NCI-H187 (cell line): ENCODE results near the gene COA3.
"Not testable (repeated sequence)": the region's sequence is repeated elsewhere in the genome, so short reads cannot be mapped to it uniquely, and the experiment has no call there.

Experiments used
- DNase-seq, 2 experiments: peaks; one replicate each; lab custom pipeline; 2025; lab: John Stamatoyannopoulos, UW

Gene COA3

DNA sequence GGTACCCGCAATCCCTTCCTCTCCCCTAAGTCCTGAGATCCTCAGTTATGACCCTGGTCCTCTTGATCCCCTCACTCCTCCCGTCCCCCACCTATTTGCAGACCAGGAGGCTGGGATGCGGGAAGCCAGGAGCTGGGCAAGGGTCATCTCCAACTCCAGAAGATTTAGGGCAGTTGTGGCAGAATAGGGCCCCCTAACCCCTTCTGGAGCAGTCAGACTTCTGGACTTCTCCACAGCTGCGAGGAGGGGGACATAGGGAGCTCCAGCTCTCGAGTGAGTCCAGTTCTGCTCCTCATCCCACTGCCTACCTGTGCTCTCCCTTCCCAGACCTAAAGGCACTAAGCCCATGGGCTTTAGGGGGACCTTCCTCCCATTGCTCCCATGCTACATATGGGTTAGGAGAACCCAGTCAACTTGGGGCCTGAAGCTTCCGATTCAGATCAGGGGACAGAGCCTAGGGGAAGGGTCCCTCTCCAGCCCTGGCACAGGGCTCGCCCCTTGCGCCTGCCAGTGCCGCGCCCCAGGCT, 16.8 kb downstream of the COA3 start:
- DNase-seq = no peak

DNA sequence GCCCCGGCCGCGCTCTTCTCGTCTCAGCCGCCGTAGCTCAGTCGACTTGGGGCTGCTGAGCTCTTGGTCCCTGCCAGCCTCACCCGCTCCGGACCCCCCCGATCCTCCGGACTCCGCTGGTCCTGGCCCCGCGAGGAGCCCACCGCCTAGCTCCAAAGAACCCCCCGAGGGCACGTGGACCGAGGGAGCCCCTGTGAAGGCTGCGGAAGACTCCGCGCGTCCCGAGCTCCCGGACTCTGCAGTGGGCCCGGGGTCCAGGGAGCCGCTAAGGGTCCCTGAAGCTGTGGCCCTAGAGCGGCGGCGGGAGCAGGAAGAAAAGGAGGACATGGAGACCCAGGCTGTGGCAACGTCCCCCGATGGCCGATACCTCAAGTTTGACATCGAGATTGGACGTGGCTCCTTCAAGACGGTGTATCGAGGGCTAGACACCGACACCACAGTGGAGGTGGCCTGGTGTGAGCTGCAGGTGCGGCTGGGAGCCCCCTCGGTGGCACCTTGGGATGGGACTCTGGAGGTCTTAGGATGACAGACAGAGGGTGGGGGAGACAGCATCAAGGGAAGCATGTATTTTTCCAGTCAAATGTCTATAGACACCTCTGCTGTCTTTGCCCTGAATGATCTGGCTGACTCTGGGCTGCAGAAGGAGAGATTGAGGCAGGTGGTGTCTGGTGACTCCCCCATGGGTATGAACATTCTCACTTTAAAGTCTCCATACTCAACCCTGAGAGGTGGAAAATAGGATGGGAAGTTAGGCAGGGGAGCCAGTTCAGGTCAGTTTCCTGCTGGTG, 17.5 kb downstream of the COA3 start:
- no peak for DNase-seq

DNA sequence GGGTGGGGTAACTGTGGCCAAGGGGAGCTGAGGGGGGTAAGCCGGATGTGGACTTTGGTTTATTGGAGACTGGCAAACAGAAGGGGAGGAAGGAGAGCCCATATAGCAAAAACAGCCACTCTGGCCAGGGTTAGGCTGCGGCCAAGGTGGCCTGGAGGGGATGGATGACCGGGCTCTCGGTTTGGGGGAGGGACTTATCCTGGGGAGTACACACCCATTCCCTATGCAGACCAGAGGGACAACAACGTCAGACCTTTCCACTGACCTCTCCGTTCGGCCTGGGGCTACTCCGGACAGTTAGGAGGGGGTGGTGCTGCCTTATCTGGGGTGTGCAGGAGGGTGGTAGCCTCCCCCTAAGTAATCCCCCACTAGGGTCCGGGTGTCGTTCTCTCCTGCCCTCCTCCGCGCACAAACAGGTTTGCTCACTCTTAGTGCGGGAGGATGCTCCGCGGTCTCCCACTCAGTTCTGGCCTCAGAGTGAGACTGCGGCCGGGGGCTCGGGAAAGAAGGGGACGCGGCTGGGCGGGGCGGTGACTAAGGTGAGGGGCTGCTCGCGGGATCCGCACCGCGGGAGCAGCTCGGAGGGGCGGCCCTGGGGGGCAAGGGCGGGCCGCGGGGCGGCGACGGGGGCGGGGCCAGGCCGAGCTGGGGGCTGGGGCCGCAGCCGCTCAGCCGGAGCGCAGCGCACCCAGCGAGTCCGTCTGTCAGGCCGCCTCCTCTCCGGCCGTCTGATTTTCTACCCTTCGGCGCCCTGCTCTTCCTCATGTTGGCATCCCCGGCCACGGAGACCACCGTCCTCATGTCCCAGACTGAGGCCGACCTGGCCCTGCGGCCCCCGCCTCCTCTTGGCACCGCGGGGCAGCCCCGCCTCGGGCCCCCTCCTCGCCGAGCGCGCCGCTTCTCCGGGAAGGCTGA, 18.3 kb downstream of the COA3 start, which contains the start of gene WNK4:
WNK4 (plus strand) TSS at position 675 of the 915 bp plus-strand sequence; CDS start at position 764, 89 bp downstream.
- DNase-seq = no peak

DNA sequence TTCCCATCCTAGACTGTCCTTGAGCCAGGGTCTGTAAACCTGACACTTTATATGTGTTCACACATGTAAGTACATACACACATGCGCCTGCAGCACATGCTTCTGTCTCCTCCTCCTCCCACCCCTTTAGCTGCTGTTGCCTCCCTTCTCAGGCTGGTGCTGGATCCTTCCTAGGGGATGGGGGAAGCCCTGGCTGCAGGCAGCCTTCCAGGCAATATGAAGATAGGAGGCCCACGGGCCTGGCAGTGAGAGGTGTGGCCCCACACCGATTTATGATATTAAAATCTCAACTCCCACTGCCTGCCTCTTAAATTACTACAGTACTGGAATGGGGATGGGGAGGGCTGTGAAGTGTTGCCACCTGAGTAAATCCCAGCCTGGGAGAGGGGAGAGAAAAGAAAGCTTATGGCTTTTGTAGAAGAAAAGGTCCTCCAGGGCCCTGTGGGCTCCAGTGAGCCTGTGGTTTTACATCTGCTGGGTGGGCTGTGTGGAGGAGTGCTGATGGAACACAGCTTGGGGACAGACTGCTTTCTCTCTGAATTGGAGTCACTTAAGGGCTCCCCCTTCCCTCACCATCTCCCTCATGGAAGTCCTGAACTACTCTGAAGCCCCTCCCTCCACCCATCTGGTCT, 19.1 kb downstream of the COA3 start:
- no peak for DNase-seq

DNA sequence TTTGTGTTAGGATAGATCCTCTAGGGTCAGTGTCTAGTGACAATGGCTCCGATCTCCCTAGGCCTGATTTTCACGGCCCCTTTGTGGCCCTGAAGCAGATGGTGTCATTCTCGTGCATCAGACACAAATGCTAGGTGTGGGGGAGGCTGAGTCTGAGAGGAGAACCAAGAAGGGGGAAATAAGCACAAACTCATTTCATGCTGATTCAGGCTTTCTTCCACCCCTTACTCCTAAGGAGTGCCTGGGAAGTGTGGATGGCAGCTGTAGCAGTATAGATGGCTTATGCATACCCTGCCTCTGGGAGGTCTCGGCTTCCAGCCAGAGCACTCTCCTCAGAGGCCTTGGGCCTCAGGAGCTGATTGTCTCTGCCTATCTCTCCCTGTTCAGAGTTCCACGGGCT, 19.9 kb downstream of the COA3 start:
- DNase-seq = no peak

DNA sequence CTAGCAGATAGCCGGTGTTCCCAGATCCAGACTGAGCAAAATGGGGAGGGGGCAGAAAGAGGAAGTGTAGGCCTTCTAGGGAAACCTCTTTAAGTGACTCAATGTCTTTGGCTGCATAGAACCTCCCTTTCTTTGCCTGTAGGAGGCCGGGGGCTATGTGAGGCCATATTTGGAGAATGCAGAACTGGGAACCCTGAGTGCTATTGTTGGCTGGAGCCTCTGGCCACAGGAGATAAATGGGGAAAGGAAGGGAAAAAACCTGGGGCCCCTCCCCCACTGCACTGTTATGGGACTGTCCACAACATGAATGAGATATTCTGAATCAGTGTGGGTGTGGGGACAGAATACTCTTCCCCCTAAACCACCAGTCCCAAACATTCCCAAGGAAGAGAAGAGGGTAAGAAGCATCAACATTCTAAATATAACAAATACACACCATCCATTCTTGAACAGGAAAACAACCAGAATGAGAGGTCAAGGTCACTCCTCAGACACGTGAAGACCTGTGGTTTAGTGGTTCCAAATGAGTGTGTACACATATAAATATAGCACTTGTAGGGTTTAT, 22.9 kb downstream of the COA3 start:
- DNase-seq = no peak

DNA sequence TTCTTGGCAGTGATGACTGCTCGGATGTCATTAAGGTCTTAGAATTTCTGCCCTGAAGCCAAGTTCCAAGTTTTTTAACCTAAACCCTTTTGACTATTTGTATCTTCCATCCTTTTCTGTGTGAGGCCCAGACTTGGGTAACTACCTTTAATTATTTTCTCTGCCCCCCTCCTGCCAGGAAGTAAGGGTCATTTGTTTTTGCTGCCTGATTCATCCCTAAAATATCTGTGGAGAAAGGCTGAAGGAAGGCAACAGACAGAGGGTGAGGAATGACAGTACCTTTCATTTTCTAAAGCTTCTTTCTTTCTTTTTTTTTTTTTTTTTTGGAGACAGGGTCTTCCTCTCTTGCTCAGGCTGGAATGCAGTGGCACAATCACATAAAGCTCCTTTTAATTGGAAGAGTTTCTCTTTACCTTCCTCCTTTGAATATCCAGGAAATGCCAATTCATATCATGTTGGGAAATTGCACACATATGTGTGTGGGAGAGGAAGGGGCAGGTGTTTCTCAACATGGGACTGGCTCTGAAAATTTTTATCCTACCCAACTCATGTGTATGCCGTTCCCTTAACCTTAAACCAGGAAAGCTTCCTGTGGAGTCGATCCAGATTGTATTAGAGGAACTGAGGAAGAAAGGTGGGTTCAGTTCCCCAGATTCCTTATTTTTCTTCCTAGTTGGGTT, 24.3 kb downstream of the COA3 start:
- DNase-seq = no peak

DNA sequence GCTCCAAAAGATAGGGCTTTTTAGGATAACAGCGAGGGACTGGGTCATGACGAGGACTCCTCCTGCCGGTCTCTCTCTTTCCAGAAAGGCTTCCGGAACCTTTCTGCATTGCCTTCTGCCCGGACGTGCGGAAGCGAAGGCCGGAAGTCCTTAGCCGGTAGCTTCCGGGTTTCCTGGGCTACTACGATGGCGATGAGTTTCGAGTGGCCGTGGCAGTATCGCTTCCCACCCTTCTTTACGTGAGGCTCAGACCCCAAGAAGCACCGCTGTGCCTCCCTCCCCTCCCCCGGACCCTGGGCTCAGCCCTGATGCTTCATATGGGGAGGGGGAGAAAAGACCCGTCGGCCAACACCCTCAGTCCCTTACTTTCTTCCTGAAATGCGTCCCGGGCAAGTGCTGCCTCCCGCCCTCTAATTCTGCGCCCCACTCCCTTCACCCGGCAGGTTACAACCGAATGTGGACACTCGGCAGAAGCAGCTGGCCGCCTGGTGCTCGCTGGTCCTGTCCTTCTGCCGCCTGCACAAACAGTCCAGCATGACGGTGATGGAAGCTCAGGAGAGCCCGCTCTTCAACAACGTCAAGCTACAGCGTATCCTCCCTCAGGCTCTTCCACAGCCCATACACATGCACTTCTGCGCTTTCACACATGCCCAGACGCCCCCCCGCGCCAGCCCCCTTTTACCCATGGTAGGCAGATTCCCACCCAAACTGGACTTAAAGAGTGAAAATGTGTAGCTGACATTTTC, 25.0 kb downstream of the COA3 start, which contains the start of gene VPS25:
VPS25 (plus strand) TSS at position 160 of the 746 bp plus-strand sequence; CDS start at position 187, 27 bp downstream.
- DNase-seq = peak; percentile 55 to 70

DNA sequence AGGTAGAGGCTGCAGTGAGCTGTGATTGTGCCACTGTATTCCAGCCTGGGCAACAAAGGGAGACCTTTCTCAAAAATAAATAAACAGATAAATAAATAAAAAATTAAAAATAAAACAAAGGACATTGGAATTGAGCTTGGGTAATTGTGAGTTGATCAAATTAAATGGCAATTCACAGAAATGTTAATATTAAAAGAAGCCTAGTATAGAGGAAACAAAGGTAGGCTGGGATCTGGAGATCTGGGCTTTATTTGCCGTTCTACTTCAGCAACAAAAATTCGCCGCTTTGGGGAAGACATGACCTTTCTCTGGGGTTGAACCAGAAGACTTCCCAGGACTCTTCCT, 25.6 kb downstream of the COA3 start:
- no peak for DNase-seq

DNA sequence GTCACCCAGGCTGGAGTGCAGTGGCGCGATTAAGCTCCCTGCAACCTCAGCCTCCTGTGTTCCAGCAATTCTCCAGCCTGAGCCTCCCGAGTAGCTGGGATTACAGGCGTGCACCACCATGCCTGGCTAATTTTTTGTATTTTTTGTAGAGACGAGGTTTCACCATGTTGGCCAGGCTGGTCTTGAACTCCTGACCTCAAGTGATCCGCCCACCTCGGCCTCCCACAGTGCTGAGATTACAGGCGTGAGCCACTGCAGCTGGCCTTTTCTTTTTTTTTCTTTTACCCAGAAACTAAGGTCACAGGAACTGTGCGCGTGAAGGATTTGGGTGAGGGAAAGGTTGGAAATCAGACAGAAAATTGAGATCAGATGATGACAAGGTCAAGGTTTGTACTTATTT, 28.5 kb downstream of the COA3 start:
- not testable (repeated sequence) for DNase-seq

DNA sequence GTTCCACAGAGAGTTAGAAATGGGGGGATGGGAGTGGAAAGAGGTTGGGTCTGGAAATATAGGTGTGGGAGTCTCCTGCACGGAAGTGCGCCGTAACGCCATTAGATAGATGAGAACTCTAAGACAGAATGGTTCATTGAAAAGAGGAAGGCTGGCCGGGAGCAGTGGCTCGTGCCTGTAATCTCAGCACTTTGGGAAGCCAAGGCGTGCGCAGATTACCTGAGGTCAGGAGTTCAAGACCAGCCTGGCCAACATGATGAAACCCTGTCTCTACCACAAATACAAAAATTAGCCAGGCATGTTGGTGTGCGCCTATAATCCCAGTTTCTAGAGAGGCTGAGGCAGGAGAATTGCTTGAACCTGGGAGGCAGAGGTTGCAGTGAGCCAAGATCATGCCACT, 30.5 kb downstream of the COA3 start:
- DNase-seq = not testable (repeated sequence)

DNA sequence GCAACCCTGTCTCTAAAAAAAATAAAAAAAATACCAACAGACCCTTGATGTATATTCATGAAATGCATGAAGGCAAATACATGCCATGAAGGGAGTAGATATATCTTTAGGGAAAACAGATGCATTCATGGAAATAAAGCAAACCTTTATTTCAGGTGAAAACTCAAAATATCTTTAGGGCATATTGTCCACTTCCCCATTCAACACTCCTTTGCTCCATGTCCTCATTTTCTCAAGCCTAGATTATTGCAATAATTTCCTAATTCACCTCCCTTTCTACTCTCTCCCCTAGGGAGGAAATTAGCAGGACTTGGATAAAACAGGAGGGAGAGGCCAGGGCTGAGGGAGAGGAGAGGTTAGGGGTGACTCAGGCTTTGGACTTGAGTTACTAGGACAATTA, 31.0 kb downstream of the COA3 start:
- no peak for DNase-seq

DNA sequence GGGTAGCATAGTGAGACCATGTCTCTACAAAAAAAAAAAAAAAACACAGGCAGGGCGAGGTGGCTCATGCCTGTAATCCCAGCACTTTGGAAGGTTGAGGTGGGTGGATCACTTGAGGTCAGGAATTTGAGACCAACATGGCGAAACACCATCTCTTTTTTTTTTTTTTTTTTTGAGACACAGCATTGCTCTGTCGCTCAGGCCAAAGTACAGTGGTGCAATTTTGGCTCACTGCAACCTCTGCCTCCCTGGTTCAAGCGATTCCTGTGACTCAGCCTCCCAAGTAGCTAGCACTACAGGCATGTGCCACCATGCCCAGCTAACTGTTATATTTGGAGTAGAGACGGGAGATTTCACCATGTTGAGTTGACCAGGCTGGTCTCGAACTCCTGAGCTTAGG, 32.4 kb downstream of the COA3 start:
- DNase-seq = no peak

DNA sequence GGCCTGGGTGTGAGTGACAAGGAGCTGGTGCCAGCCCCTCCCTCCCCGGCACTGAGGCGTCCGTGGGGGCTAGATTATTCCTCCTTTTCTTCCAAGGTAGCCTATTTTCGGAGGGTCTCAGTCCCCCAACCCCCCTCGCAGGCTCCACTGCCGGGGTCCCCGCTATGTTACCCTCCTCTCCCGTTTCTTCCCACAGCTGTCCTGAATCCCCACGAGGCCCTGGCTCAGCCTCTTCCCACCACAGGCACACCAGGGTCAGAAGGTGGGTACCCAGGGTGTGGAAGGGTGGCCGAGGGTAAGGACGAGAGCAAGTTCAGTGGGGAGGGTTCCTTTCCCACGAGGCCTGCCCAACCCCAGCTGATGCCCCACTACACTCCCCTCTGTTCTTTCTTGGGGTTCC, 36.9 kb downstream of the COA3 start:
- DNase-seq = no peak

DNA sequence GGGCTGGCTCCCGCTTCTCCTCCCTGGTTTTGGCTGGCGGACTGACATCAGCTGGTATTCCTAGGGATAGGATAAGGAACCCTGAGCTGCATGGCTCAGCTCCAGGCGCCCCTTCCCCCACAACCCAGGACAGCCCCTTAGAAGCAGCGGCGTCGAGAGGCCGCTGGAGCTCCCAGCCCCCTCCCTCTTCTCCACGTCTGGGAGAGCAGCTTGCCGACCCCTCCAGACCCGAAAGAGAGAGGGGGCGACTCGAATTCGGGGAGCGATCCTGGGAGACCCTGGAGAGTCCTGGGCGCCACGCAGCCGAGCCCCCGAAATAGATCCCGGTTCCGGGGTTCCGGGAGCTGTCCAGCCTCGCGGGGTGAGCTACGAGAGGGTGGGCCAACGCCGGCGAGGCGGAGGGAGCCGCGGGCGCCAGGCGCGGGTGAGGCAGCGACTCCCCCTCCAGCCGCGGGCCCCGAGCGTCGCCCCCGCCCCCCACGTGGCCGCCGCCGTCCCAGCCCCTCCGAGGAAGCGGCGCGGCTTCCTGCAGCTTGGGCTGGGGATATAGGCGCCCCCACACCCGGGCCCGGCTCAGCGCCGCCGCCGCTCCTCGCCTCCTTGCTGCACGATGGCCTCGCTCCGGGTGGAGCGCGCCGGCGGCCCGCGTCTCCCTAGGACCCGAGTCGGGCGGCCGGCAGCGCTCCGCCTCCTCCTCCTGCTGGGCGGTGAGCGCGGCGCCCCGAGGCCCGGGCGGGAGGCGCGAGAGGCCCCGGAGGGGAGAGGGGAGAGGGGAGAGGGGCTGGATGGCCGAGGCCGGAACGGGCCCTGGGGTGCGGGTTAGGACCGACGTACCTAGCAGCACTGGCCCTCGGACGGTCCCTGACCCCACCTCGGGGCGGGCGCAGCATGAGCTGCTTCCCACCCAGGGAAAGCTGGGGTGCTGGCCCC, 37.6 kb downstream of the COA3 start, which contains the start of gene RAMP2:
RAMP2 (plus strand) TSS at position 576 of the 930 bp plus-strand sequence; CDS start at position 611, 35 bp downstream.
- no peak for DNase-seq

DNA sequence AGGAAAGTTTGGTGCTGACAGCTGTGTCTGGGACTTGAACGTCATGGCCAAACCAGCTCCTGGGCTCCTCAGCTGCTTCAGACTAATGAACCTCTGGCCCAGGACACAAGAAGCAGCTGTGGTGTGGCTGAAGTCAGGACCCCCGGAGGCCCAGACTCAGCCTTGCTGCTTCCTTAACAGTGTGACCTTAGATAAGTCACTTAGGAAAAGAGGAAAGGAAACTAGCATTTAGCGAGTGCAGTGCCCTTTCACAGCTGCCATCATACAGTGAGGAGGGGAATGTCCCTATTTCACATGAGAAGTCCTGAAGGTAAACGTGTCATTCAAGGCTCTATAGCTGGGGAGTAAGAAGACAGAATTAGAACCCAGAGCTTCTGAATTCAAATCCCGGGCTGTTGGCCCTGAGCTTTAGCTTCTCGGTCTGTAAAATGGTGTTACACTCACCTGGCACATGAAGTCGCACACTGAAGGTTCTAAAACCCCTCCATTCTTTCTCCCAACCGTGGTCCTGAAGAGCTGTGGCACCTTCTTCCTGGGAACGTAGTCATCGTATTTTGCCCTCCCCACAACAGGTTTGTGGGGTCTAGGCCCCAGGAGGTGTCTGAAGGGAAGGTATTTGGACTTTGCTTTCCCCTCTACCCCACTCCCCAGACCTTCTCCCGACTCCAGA, 38.4 kb downstream of the COA3 start:
- no peak for DNase-seq

DNA sequence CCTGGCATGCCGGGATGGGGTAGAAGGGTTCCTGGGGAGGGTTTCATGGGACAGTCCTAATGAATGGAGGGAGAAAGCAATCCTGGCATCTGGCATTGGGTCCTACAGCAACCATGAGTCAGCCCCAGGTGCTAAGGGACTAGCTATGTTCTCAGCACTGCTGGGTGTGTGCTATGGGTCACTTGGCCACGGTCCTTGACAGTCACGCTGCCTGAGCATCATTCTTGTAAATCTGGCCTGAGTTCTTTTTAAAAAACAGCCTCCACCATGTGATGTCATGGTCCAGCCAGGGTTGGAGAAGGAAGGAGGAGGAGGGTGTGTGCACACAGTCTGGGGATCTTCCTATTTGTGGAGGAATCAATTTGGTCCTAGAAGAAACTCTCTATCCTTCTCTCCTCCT, 43.7 kb downstream of the COA3 start:
- DNase-seq = no peak

DNA sequence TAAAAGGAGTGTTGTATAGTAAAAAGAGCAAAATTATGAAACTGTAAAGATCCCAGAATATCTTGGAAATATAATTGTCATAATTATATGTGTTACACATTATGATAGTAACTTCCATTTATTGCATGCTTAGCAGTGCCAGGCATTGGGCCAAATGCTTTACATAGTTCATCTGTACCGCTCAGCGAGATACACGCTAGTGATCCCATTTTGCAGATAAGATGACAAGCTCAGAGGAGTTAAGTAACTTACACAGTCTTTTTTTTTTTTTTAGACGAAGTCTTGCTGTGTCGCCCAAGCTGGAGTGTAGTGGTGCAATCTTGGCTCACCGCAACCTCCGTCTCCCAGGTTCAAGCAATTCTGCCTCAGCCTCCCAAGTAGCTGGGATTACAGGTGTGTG, 46.9 kb downstream of the COA3 start:
- DNase-seq = no peak
